GM19023 (cell line): Measurements from ENCODE around the gene GP2.

Source experiments
- ATAC-seq: cut with Tn5 transposase; IDR thresholded peaks from one replicate; pipeline ENCODE4 v1.9.1; 2021; ENCODE audit warnings: mild to moderate bottlenecking, moderate library complexity; ENCODE audit not compliant: unreplicated experiment

Gene GP2

DNA sequence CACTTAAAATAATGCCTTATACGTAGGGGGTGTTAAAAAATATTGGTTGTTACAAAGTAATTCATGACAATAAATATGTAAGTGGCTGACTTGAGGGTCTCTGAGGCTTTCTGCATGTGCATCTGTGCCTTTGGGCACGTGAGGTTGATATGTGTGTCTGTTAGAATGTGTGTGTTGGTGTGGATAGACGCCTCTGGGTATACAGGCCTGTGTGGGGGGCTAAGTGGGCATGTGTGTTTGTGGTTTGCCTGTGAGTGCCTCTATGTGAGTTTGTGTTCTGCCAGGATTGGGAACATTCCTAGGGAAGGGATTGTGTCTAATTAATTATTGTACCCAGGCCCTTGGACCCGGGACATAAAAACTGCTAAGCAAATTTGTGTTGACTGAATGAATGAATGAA is 19.0 kb downstream of the GP2 start:
- ATAC-seq = no peak

DNA sequence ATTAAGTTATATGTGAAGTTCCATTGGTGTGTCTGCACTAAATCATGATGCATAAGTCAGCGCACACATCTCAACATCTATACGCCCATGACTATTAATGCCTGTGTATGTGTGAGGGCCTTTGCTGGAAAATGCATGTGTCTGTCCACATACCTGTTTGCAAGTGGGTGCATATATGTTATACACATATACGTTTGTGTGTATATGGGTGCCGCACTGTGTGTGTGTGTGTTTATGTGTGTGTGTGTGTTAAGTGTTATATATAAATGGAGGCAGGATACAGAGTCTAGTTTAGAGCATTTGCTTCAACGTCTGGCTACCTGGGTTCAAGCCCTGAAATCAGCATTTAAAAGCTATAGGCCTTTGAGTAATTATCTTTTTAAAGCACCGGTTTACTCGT is 19.5 kb downstream of the GP2 start:
- ATAC-seq = no peak

DNA sequence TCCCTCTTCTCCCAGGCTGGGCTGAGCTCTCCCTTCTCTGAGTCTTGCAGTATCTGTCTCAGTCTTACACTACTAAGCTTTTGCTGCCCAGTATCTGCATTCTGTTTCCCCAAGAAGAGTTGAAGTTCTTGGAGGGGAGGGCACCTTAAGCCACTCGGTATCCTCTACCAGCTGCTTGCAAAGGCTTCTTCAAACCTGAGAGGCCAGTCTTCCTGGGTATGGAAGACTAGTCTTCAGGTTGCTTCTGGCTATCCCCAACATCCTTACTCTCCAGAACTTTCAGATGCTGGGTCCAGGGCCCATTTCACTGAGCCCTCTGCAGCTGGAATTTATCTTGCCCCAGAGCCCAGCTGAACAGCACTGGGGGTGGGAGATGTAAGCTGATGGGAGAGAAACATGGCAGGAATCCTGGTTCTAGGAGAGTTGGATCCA is 20.1 kb downstream of the GP2 start:
- ATAC-seq = no peak

DNA sequence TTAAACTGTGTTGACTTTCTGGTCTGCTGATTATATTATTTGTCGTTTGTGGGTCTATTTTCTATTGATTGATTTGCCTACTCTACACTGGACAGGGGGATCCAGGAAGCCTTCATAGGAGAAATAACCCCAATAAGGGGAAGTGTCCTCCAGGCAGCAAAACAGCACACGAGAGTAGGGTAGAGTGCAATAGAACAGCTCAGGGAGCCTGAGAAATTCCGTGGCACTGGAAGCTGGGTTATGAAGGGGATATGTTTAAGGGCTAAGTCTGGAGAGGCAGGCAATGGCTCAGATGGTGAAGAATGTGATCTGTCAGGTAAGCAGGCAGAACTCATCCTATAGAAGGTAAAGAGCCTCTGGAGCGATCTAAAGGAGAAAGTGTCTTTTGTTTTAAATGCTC is 20.9 kb downstream of the GP2 start:
- no peak for ATAC-seq

DNA sequence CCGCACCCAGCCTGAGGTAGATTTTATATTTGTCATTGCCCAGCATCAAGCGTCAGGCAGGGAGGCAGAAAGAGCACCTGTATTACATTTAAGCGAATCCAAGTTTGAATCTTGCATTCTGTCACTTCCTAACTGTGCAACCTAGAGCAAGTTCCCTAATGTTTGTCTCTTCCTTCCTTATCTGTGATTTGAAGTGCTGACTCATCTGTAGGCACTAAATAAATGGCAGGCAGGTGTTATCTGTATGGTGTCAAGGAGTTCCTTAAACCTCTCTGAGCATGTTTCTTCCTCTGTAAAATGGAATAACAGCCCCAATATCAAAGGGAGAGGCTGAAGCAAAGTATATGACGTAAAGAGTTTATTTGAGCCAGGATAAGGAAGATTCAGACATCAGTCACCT is 24.3 kb downstream of the GP2 start:
- no peak for ATAC-seq

DNA sequence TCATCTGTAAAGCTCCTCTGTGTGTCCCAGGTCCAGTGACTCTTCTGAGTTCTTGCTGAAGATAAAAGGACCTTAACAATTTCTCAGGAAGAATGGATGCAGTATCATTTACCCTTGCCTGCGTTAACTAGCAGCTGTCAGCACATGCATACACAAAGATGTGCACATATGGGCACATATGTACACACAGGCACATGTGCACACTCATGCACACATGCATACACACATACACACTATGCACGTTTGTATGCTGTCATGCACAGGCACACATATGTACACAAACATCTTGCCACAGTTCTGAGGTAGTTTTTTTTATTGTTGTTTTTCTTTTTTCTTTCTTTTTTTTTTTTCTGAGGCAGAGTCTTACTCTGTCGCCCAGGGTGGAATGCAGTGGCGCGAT is 24.9 kb downstream of the GP2 start:
- no peak for ATAC-seq

DNA sequence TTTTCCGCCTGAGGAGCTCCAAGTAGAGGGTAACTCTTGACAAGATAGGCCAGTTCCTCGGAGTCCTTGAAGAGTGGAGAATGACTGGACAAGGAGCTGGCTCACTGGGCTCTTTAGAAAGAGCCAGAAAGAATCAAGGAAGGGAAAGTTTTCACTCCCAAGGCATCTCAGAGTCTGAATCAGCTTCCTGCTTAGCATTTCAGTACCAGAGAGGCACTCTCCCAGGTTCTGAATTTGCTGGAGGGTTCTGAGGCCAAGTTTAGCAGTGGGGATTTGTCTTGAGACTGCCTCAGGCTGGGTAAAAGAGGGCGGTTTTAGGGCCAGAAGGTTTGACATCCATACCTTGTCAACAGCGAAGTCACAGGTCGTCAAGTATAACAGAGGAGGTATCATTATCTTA is 25.5 kb downstream of the GP2 start:
- no peak for ATAC-seq

DNA sequence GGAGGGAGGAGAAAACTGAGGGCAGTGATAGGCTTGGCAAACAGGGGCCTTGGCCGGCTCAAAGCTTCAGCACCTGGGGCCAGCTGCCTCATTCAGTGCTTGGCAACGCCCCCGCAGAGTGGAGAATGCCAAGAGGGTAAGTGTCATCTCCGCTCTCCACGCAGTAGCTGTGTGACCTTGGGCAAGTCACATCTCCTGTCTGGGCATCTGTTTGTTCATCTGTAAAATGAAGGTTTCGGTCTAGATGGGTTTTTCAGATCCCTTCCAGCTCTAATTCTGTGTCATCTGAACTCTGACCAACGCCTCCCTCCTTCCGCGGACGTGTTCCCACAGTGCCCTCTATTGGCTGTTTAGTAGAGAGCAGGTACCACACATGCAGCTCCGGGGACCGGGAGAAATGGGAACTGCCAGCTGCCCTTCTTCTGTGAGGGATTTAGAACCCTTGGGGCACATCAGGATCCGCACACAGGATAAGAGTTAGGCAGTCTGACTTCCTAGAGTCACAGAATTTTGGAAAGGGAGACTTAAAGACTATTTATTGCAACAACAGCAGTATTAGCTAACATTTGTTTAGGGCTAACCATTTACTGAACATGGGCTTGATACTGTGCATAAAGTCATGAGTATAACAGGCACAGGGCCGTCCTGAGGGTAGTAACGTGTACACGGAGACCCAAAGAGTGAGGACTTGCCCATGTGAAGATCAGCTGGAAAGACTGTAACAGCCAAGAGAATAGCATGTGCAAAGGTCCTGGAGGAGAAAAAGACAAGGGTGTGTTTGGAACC is 26.8 kb downstream of the GP2 start:
- ATAC-seq = peak; percentile 66

DNA sequence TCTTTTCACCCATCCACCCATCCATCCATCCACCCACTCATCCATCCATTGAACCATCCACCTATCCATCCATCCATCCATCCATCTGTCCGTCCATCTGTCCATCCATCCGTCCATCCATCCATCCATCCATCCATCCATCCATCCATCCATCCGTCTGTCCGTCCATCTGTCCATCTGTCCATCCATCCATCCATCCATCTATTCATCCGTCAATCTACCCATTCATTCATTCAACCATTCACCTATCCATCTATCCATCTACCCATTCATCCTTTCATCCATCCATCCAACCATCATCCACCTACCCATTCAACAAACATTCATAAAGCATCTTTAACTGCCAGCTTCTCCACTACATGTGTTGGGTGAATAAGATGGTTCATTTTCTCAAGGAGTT is 28.9 kb downstream of the GP2 start:
- no peak for ATAC-seq

DNA sequence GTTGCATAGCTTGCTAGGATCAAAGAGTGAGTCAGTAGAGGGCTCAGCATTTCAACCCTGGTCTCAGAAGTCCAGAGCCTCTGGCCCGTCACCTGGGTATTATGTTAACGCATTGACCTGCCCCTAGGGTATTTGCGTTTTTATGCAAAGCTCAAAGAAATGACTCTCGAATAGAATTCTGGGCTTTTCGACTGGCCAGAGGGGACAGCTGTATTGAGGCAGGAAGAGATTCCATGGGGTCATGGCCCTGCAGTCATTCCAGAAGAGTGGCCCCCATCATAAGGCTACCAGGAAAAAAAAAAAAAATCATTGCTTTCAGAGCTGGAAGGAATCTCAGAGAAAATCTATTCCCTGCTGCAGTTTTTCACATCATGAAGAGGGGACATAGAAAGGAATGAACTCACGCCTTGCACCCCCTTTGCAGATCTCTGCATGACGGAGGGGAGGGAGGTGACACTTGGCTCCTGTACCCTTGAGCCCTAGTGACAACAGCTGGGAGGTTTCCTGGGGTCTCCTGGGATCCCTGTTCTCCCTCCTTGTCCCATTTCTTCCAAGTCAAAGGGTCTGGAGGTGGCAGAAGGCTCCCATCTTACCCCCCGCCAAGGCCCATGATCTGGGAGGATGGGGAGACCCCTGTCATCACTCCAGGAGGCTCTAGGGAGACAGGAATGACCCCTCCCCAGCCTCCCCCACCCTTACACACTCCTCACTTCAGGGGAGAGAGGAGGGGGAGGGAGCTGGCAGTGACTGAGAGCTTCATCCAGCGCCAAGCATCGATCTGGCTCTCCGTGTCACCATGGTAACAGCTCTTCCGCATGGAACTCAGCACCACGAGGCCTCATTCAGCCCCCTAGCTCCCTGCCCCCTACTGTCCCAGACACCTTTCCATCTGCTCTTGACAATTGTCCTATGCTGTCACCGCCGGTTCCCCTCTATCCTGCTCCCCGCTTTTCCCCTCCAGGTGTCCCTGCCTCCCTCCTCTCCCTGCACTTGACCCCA is 35.8 kb downstream of the GP2 start:
- no peak for ATAC-seq

DNA sequence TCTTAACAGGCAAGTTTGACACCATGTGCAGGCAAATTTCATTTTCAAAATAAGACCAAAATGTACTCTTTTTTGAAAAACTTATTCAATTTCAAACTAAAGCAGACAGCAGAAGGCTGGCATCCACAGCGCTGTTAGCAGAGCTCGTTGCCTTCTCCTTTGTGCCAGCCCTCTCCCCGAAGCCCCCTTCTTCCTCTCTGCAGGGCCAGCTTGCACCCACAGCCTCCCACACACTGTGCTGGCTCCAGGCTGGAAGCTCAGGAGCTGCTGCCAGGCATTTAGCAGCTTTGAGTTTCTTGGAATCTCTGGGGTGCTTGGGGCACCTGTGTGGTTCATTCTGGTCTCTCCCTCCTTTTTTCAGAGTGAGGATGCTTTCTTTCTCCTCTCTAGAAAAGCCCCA is 37.7 kb downstream of the GP2 start:
- ATAC-seq = no peak

DNA sequence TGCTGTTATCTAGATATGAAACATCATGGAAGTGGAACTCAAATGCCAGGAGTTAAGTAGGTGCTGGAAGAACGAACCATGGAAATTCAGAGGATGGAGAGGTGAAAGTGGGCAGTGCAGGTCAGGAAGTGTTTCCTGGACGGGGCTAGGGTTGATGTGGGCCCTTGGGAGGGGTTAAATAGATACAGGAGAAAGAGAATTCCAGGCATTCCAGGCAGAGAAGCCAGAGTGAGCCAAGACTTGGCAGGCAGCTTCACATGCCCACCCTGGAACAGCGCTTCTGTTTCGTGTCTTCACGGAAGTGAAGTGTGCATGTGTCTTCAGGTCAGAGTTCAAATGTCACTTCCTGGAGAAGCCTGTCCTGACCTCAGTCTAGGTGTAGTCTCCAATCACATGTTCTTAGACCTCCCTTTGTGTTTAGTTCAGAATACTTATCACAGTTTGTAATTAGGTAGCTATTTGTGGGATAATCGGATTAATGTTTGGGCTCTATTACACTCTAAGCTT is 41.3 kb downstream of the GP2 start:
- no peak for ATAC-seq

DNA sequence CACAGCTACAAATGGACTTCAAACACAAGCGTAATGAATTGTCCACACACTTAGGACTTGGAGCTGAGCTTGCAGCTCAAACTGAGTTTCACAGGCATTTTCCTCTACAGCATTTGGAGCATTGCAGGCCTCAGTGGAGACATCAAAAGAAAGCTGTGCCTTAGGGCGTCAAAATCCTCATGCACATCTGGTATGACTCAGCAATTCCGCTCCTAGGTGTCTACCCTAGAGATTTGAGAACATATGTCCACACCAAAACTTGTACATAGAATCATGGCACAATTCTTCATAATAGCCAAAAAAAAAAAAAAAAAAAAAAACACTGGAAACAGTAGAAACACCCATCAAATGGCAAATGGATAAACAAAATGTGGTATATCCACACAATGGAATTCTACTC is 47.1 kb downstream of the GP2 start:
- no peak for ATAC-seq

DNA sequence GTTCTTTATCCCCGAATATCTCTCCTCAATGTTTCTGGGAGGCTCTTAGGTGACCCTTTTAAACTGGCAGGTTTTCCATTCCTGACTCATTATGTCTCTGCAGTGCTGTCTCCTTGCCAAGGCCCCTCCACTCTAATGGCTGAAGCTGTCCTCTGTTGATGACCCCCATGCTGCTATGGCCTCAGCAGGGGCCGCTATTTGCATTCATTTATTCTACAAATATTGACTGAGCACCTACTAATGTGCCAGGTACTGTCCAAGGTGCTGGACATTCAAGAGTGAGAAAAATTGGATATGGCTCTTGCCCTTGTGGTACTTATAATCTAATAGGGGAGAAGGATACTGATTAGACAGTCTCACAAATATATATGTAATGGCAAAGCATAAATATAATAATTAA is 55.4 kb downstream of the GP2 start:
- no peak for ATAC-seq

DNA sequence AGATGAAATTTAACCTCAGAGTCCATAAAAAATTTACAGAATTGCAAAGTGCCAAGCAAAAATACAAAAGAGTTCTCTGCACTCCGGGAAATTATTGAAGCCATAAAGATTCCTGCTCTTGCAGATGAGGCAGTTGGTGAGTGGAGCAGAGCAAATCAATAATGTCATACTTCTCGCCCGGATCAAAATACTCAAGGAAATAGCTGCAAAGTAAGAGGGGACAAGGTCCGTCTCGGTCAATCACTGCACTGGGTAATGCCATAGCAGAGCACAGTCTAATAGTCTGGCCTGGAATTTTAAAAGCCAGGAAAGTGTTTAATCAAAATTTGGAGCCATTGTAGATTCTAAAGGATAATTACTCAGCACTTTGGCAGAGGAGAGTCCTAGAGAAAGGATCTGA is 58.9 kb downstream of the GP2 start:
- ATAC-seq = no peak

DNA sequence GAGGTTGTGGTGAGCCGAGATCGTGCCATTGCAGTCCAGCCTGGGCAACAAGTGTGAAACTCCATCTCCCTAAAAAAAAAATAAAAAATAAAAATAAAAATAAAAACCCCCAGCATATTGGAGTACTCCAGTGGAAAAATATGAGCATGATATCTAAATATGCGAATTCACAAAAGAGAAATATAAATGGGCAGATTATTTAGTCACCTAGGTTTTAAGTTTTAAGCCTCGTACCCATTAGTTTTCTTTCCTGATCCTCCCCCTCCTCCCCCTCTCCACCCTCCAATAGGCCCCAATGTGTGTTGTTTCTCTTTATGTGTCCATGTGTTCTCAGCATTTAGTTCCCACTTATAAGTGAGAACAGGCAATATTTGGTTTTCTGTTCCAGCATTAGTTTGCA is 62.3 kb downstream of the GP2 start:
- ATAC-seq = no peak

DNA sequence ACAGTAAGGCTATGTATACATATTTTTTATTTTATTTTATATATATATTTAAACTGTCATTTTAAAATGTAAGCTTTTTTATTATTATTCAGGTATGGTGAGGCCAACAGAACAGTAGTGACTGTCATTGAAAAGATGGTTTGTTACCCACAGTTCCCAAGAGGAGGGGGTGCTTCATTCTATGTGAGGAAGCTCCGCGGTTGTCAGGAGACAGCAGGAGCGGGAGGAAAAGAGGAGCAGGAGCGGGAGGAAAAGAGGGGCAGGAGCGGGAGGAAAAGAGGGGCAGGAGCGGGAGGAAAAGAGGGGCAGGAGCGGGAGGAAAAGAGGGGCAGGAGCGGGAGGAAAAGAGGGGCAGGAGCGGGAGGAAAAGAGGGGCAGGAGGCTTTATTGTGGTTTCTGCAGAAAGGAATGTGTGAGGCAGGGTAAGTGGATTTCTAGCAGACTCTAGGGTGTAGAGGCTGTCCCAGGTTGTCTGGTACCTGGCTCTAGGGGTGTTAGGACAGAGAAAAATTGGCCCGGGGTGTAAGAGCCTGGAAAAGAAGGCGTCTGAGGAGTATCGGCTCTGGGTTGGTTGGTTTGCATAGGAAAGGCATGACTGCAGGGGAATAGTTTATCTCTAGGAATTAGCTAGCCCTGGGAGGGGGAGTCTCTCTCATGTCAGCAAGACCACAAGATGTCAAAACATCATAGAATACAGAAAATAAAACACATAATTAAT is 64.0 kb downstream of the GP2 start:
- ATAC-seq = no peak

DNA sequence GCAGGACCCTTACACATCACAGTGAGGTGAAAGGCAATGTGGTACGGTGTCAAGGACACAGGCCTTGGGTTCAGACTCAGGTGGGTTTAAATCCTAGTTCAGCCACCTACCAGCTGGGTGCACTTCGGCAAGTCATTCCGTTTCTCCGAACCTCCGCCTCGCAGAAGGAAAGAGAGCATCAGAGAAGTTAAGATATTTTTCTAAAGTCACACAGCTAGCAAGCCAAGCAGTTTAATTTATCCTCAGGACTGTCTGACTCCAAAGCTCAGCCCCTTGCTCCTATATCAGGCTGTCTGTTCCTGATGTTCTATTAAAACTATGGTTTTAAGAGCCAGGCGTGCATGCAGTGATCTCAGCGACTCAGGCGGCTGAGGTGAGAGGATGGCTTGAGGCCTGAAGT is 65.1 kb downstream of the GP2 start:
- no peak for ATAC-seq

DNA sequence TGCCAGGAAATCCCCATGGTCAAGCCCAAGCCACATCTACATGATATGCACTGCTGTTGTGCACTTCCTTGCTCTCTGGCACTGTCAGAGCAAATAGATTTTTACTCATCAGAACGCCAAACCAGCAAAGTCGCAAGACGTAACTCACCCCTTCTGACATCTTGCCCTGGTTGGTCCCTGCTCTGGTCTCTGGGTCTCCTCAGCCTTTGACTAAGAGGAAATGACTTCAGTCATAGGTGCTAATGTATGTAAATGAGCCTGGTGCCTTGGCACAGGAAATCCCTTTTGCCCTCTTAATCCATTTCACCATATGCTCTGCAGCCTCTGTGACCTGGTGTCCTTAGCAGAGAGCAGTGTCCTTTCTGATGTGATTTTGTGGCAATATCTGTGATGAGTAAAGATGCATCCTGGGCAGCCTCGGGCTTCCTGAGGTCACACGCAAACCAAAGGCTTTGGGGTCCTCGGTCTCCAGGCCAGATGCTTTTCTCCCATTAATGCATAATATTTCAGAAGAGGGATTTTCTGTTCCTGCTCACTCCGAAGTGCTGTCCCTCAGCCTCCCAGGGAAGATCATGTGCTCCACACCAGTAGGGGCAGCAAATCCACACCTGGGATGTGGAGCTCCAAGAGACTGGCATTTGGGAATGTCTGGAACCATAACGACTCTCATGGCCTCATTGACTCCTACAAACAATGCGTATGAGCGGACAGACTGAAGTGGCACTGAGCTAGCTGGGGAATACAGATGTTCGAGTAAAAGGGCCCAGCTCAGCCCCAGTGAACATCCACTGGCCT is 66.9 kb downstream of the GP2 start:
- ATAC-seq = no peak
